ENCODE measurements around the gene NME2. TPM values are rescaled to one million over a fixed set of nuclear protein-coding genes. Genes with fewer than 3 reads are reported as not detected.
A peak's percentile ranks its signal among the peaks of the same experiment; 100 is the strongest.
"Not testable (repeated sequence)": the region's sequence is repeated elsewhere in the genome, so short reads cannot be mapped to it uniquely, and the experiment has no call there.

Gene NME2
- polyA plus RNA-seq, 1 experiment: 835 TPM

DNA sequence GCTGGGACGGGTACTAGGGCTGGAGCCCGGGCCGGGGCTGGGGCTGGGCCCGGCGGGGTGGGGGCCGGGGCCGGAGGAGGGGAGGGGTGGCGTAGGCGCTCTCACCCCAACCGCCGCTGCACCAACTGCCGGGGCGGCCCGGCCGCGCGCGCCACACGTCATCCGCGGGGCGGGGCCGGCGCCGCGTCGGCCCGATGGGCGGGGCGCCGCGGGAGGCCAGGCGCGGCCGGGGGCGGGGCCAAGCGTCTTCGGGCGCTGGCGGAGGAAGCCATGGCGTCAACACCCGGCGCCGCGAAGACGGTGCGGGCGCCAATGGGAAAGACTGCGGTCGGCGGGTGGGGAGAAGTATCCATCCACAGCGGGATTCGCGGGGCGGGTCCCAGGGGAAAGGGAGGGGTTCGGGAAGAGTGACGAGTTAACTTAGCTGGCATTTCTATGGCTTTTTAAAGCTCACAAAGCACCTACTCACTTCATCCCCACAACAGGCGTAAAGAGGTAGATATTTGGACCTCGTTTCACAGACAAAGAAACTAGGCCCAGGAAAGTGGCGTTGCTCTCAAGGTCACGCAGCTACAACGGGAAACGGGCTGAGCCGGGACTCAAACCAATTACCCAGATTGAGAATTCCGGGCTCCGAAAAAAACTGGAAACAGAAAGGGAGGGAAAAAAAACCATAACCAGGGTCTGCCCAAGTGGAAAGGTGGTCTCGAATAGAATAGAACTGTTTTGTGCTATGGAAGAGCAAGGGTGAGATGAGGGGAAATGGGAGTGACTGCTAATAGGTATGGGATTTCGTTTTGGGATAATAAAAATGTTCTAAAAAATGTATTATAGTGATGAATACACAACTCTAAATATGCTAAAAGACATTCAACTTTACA is 45.2 kb upstream of the NME2 start, which contains the start of gene SPAG9:
Gene SPAG9 (minus strand): TSS at position 130 of the 881 bp plus-strand sequence. CDS start 212 bp downstream, outside the sequence.
- ChIA-PET CTCF (interaction anchor here (1.4 to 1.5 kb wide), 4 partner anchors 15 to 32 kb away, joined by 3 to 6 read pairs (median 6); partner anchors contain the start of gene NME1), POLR2A (no interaction called here)
- peak; percentile 80 for DNase-seq (ENCODE audit: low read depth)
- H3K27me3 ChIP-seq (ENCODE audit: control insufficient read depth, insufficient read depth, low read length): no peaks in the 10 kb centered on the region
- TF ChIP-seq CTCF (IDR thresholded peaks at IDR 0.05; ENCODE audit: insufficient read depth, low read depth, low read length): no peak
- no peaks in the 10 kb centered on the region for H3K36me3 ChIP-seq (ENCODE audit: control insufficient read depth, insufficient read depth, low read length)
- peak within 1 kb of the TSS; percentile 97 for H3K4me3 ChIP-seq (ENCODE audit: low read depth, low read length)

DNA sequence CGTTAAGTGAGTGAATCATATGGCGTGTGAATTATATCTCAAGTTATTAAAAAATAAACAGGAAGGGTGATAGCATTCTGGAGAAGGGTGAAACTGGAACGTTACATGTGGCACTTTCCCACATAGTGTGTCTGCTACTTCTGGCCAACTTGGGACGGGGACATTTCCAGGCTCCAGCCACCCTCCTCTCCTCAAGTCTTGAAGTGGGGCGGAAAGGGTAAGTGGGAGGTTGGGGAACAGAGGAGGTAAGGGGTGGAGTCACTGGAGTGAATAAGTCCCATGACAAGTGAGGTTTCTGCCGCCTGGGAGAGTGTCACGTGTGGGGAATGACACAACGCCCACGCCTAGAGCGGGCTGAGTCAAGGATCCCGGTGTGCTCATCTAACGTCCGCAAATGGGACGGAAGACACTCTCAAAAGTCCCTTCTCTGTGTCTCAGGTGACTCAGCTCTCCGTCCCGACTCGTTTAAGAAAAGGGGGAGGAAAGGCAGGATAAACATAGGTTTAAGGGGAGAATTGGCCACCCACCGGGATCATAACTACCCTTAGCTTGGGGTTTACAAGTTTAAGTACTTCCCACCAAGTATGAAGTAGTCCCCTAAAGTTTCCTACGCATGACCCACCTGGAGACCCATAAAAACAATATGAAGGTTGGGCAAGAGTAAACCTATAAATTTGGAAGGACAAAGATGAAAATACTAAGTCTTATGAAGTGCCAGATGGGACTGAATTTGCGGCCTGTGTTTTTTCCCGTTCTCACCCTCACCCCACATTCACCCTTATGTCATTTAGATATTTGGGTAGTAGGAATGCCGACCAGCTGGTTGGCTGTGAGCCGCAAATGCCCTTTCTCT is 44.4 kb upstream of the NME2 start:
- H3K27me3 ChIP-seq (ENCODE audit: control insufficient read depth, insufficient read depth, low read length): no peaks in the 10 kb centered on the region
- peak; percentile 81 for DNase-seq (ENCODE audit: low read depth)
- no peak for TF ChIP-seq CTCF (IDR thresholded peaks at IDR 0.05; ENCODE audit: insufficient read depth, low read depth, low read length)
- ChIA-PET POLR2A (interaction anchor here (0.5 kb wide), 1 partner anchor 259 kb away, joined by 3 read pairs; no protein-coding TSS in a partner anchor), CTCF (interaction anchor here (1.2 to 1.5 kb wide), 4 partner anchors 10 to 32 kb away, joined by 3 to 6 read pairs (median 4); partner anchors contain the start of gene NME1)
- peak overlapping the region; percentile 50 for H3K4me3 ChIP-seq (ENCODE audit: low read depth, low read length)
- H3K36me3 ChIP-seq (ENCODE audit: control insufficient read depth, insufficient read depth, low read length): no peaks in the 10 kb centered on the region

- ChIA-PET CTCF (interaction anchor here (0.9 to 1.4 kb wide), 4 partner anchors 10 to 31 kb away, joined by 3 to 6 read pairs (median 3); partner anchors contain the start of gene NME1), POLR2A (interaction anchor here (0.5 to 0.7 kb wide), 2 partner anchors 257 to 260 kb away, joined by 3 to 5 read pairs; no protein-coding TSS in a partner anchor)
- not testable (repeated sequence) for H3K4me3 ChIP-seq (ENCODE audit: low read depth, low read length)
Observed at GRCh38 chr17:51122473-51123115, 43.6 kb upstream of the NME2 start.

DNA sequence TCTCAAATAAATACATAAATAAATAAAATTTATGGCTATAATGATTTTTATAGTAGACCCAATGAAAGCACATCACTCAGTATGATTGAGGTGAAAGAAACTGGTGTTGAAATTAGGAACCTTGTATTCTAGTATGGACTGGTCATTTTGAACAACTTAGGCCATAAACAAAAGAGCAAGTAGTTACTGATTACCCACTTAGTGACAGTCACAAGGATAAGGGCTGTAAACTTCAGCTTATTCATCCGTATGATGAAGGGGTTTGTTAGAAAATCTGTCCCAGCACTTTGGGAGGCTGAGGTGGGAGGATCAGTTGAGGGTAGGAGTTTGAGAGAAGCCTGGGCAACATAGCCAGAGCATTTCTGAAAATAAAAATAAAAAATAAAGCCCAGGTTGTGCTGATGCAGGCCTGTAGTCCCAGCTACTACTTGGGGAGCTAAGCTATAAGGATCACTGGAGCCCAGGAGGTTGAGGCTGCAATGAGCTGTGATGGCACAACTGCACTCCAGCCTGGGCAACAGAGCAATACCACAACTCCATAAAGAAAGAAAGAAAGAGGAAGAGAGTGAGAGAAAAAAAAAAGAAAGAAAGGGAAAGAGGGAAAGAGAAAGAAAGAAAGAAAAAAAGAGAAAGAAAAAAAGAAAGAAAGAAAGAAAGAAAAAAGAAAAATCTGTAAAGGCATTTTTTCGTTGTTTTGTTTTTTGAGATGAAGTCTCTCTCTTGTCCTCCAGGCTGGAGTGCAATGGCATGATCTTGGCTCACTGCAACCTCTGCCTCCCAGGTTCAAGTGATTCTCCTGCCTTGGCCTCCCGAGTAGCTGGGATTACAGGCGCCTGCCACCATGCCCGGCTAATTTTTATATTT is 41.3 kb upstream of the NME2 start:
- no peak overlapping the region for H3K4me3 ChIP-seq (ENCODE audit: low read depth, low read length)
- POLR2A ChIA-PET: interaction anchor here (0.5 kb wide), 1 partner anchor 67 kb away, joined by 3 read pairs; no protein-coding TSS in a partner anchor
- CTCF ChIA-PET: interaction anchor here (0.6 kb wide), 1 partner anchor 14 kb away, joined by 3 read pairs; no protein-coding TSS in a partner anchor
- H3K36me3 ChIP-seq (ENCODE audit: control insufficient read depth, insufficient read depth, low read length): no peaks in the 10 kb centered on the region
- no peaks in the 10 kb centered on the region for H3K27me3 ChIP-seq (ENCODE audit: control insufficient read depth, insufficient read depth, low read length)
- DNase-seq (ENCODE audit: low read depth): no peak
- no peak for TF ChIP-seq CTCF (IDR thresholded peaks at IDR 0.05; ENCODE audit: insufficient read depth, low read depth, low read length)

More at GRCh38 chr17:51122473-51123115, 43.6 kb upstream of the NME2 start:
- not testable (repeated sequence) for H3K27me3 ChIP-seq (ENCODE audit: control insufficient read depth, insufficient read depth, low read length); DNase-seq (ENCODE audit: low read depth); H3K36me3 ChIP-seq (ENCODE audit: control insufficient read depth, insufficient read depth, low read length)
